Type B pancreatic cell (in vitro differentiated cells): Measurements from ENCODE around the gene PLAU. TPM values are rescaled to one million over a fixed set of nuclear protein-coding genes. Genes with fewer than 3 reads are reported as not detected.
"Not testable (repeated sequence)": the region's sequence is repeated elsewhere in the genome, so short reads cannot be mapped to it uniquely, and the experiment has no call there.

Experiments
- DNase-seq: peaks from one replicate; pipeline ENCODE4 v3.0.0; 2021; ENCODE audit warnings: mixed read lengths; ENCODE audit not compliant: unreplicated experiment; ENCODE audit errors: extremely low spot score
- H3K27ac Mint-ChIP-seq: 2 replicates; pipeline ENCODE4 v1.8.0; 2021; ENCODE audit warnings: mild to moderate bottlenecking, mixed read lengths
- H3K27me3 Mint-ChIP-seq: 2 replicates; pipeline ENCODE4 v1.8.0; 2021; ENCODE audit warnings: mixed read lengths
- H3K36me3 Mint-ChIP-seq: 2 replicates; pipeline ENCODE4 v1.8.0; 2021; ENCODE audit warnings: mixed read lengths
- H3K4me1 Mint-ChIP-seq: one replicate; pipeline ENCODE4 v1.8.0; 2021; ENCODE audit warnings: mixed read lengths; ENCODE audit not compliant: unreplicated experiment
- H3K4me3 Mint-ChIP-seq: 2 replicates; pipeline ENCODE4 v1.8.0; 2021; ENCODE audit warnings: mild to moderate bottlenecking, mixed read lengths
- H3K9me3 Mint-ChIP-seq: 2 replicates; pipeline ENCODE4 v1.8.0; 2021; ENCODE audit warnings: mixed read lengths
- total RNA-seq: library from RNA; stranded (reverse); gene quantifications from 2 replicates; pipeline ENCODE4 v1.2.1, GENCODE V29; 2021; ENCODE audit warnings: low replicate concordance
- TF ChIP-seq, protein P1 (sequence below): fragments of 200-600 bp; sonication (generic); conservative IDR thresholded peaks from 2 replicates; pipeline ENCODE4 v1.5.0; 2021; ENCODE audit warnings: antibody characterized with exemption, mild to moderate bottlenecking

The PLAU gene
- total RNA-seq, 1 donor from 2014 or later: 3.5 TPM

DNA sequence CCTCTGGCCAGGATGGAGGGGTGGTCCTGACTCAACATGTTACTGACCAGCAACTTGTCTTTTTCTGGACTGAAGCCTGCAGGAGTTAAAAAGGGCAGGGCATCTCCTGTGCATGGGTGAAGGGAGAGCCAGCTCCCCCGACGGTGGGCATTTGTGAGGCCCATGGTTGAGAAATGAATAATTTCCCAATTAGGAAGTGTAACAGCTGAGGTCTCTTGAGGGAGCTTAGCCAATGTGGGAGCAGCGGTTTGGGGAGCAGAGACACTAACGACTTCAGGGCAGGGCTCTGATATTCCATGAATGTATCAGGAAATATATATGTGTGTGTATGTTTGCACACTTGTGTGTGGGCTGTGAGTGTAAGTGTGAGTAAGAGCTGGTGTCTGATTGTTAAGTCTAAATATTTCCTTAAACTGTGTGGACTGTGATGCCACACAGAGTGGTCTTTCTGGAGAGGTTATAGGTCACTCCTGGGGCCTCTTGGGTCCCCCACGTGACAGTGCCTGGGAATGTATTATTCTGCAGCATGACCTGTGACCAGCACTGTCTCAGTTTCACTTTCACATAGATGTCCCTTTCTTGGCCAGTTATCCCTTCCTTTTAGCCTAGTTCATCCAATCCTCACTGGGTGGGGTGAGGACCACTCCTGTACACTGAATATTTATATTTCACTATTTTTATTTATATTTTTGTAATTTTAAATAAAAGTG, 6.0 kb downstream of the PLAU start:
- TF ChIP-seq, protein P1, sequence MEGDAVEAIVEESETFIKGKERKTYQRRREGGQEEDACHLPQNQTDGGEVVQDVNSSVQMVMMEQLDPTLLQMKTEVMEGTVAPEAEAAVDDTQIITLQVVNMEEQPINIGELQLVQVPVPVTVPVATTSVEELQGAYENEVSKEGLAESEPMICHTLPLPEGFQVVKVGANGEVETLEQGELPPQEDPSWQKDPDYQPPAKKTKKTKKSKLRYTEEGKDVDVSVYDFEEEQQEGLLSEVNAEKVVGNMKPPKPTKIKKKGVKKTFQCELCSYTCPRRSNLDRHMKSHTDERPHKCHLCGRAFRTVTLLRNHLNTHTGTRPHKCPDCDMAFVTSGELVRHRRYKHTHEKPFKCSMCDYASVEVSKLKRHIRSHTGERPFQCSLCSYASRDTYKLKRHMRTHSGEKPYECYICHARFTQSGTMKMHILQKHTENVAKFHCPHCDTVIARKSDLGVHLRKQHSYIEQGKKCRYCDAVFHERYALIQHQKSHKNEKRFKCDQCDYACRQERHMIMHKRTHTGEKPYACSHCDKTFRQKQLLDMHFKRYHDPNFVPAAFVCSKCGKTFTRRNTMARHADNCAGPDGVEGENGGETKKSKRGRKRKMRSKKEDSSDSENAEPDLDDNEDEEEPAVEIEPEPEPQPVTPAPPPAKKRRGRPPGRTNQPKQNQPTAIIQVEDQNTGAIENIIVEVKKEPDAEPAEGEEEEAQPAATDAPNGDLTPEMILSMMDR: no peak
- Mint-ChIP-seq H3K27ac (no peak overlapping the region), H3K4me1 (peaks cover 18% of the 10 kb centered on the region), H3K36me3 (peaks cover 4% of the 10 kb centered on the region), H3K4me3 (no peak overlapping the region), H3K9me3 (no peaks in the 10 kb centered on the region), H3K27me3 (peaks cover 39% of the 10 kb centered on the region)
- DNase-seq: no peak

DNA sequence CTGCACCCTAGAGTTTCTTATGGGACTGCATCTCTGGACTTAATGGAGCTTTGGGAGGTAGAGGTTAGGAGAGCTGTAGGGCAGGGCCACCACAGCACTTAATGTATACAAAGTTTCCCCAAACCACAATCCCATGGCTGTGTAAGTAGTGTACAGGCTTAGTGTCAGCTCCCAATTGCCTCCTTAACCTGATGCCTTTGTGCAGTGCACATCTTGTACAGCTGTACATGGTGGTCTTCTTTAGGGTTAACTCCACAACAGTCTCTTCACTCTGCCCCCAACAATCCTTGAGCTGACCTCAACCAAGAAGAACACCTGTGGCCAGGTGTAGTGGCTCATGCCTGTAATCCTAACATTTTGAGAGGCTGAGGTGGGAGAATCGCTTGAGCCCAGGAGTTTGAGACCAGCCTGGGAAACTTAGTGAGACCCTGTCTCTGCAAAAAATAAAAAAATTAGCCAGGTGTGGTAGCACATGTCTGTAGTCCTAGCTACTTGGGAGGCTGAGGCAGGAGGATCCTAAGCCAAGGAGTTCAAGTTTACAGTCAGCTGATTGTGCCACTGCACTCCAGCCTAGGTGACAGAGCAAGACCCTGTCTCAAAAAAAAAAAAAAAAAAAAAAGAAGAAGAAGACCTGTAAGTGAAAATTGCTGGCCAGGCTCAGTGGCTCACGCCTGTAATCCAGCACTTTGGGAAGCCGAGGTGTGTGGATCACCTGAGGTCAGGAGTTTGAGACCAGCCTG, 6.8 kb downstream of the PLAU start:
- peaks cover 31% of the 10 kb centered on the region for H3K27me3 Mint-ChIP-seq
- H3K9me3 Mint-ChIP-seq: no peaks in the 10 kb centered on the region
- H3K27ac Mint-ChIP-seq: no peak overlapping the region
- TF ChIP-seq, protein P1: no peak
- H3K36me3 Mint-ChIP-seq: peaks cover 4% of the 10 kb centered on the region
- DNase-seq: no peak
- H3K4me3 Mint-ChIP-seq: no peak overlapping the region
- peaks cover 18% of the 10 kb centered on the region for H3K4me1 Mint-ChIP-seq

DNA sequence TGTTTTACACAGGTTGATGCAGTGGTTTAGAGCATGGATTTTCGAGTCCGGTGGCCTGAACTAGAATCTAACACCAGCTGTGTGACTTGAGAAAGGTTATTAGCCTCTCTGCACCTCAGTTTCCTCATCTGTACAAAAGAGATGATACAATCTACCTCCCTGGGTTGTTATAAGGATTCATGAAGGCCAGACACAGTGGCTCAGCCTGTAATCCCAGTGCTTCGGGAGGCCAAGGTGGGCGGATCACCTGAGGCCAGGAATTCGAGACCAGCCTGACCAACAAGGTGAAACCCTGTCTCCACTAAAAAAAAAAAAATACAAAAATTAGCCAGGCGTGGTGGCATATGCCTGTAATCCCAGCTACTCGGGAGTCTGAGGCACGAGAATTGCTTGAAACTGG, 8.5 kb downstream of the PLAU start:
- H3K9me3 Mint-ChIP-seq, DNase-seq, H3K4me3 Mint-ChIP-seq, H3K36me3 Mint-ChIP-seq: not testable (repeated sequence)
- H3K27me3 Mint-ChIP-seq: peaks cover 13% of the 10 kb centered on the region
- peaks cover 28% of the 10 kb centered on the region for H3K4me1 Mint-ChIP-seq
- H3K27ac Mint-ChIP-seq: peak overlapping the region; percentile 92

DNA sequence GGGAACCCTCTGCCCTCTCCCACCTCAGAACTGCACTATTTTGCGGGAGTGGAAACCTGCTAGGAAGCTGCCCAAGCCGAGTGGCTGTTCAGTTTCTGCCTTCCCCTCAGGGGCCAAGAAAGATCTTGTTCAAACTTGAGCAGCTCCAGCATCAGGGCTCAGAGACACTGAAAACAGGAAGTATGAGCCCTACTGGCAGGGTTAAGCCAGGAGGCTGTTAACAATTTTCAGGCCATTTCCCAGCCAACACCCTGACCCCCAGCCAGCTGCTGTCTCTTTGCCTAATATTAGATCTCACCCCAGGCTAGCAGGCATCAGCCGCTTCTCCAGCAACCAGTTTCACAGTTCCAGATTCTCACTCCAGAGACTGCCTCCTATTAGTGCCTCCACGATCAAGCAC, 9.2 kb downstream of the PLAU start:
- Mint-ChIP-seq H3K27ac (peak overlapping the region; percentile 92), H3K36me3 (peaks cover 4% of the 10 kb centered on the region), H3K9me3 (no peaks in the 10 kb centered on the region), H3K27me3 (peaks cover 7% of the 10 kb centered on the region), H3K4me1 (peaks cover 30% of the 10 kb centered on the region), H3K4me3 (peak overlapping the region; percentile 45)
- no peak for DNase-seq
- TF ChIP-seq, protein P1: no peak

DNA sequence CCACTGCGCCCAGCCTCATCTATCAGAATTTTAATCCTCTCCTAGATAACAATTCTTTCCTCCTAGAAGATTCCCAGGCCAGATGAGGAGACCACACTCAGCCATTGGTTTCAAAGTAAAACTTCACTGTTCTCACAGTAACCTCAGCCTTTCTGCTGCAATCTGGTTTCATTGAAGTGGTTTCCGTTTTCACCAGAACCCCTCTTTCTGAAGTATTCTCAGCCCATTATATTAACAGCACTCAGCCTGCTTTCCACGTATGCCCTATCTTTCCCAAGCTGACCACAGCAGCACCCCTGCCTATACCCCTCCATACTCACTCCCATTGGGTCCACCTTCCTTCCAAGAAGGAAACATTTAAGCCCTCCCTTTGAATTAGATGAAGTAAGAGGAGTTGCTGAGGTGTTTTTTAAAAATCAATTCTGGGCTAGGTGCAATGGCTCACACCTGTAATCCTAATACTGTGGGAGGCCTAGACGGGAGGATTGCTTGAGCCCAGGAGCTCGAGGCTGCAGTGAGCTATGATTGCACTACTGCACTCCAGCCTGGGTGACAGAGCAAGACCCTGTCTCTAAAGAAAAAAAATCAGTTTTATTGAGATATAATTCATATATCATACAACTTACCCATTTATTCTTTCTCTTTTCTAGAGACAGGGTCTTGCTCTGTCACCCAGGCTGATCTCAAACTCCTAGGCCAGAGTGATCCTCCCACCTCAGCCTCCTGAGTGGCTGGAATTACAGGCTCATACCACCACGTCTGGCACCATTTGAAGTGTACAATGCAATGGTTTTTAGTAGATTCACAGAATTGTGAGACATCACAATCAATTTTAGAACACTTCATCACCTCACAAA, 11.3 kb downstream of the PLAU start:
- Mint-ChIP-seq H3K27ac (no peak overlapping the region), H3K4me3 (no peak overlapping the region), H3K4me1 (peaks cover 20% of the 10 kb centered on the region), H3K27me3 (no peaks in the 10 kb centered on the region), H3K9me3 (no peaks in the 10 kb centered on the region), H3K36me3 (no peaks in the 10 kb centered on the region)
- TF ChIP-seq, protein P1: no peak
- DNase-seq: no peak

DNA sequence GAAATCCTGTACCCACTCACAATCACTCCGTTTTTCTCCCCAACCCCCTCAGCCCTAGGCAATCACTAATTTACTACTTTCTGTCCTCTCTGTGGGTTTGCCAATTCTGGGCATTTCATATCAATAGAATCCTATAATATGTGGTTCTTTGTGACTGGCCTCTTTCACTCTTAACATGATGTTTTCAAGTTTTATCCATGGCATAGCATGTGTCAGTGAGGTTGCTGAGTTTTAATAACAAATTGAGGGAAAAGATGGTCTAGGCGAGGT, 11.9 kb downstream of the PLAU start:
- Mint-ChIP-seq H3K9me3 (no peaks in the 10 kb centered on the region), H3K27ac (no peak overlapping the region), H3K4me1 (peaks cover 20% of the 10 kb centered on the region), H3K36me3 (no peaks in the 10 kb centered on the region), H3K4me3 (no peak overlapping the region), H3K27me3 (no peaks in the 10 kb centered on the region)
- no peak for DNase-seq
- TF ChIP-seq, protein P1: no peak
